Fibroblast of the aortic adventitia (primary cell): ENCODE measurements around the gene DMWD. TPM values are rescaled to one million over a fixed set of nuclear protein-coding genes. Genes with fewer than 3 reads are reported as not detected.

ENCODE experiments used
- DNase-seq: peaks from one replicate; pipeline ENCODE4 v3.0.0-alpha.2; 2010; ENCODE audit warnings: low read depth
- H3K4me3 ChIP-seq: 2 replicates; pipeline ENCODE4 v1.5.1; 2011; ENCODE audit warnings: low read depth, mild to moderate bottlenecking, control low read depth, low read length, moderate library complexity
- CTCF ChIP-seq: IDR thresholded peaks from 2 replicates; pipeline ENCODE4 v1.5.1; 2011; ENCODE audit warnings: mild to moderate bottlenecking, low read length, control low read depth, inconsistent platforms; ENCODE audit not compliant: insufficient read depth
- total RNA-seq: library from RNA; depleted of rRNA; stranded (reverse); fragments of >200 nt; gene quantifications from 2 replicates; pipeline ENCODE4 v1.2.3, GENCODE V29; 2012; ENCODE audit warnings: low replicate concordance

DMWD gene
- total RNA-seq, 1 donor, result 41.4 TPM

DNA sequence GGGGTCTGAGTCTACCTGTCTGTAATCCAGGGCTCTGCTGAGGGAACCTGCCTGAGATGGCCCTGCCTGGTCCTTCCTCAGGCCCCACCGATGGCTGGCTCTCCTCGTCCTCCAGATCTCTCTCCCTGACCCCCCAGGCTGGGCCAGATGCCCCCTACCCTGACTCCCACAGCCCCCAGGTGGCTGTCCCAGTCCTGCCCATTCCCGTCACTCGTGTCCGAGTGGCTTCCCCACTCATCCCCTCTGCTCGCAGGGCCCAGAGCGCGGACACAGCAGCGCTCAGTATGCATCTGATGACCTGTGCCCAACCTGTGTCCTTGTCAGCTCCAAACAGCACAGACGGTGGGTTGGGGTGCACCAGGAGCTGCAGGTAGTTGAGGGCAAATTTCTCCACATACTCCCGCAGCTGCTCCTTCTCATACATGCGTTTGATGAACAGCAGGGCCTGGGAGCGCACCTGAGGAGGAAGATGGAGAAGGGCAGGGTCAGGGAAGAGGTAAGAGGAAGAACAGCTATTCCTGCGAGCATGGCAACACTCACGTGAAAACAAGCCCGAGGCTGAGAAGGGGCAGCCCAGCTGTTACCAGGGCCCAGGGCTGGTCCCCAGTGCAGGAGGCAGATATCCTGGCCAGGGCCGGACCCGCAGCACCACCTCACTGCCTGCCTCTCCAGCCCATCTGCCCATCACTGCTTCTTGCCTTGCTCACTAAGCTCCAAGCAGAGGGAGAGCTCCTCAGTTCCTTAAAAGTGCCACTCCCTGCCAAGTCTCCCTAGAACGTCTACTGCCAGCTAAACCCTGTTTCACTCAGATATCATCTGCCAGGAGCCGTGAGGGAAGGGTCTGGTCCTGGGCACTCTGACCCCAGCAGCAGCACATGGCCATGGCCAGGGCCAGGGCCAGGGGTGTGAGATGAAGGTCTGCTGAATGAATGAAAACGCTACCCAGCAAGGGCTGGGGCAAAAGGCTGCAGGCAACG lies 33.6 kb upstream of the DMWD start:
- no peak for TF ChIP-seq CTCF
- DNase-seq, result no peak
- H3K4me3 ChIP-seq, result no peak overlapping the region

DNA sequence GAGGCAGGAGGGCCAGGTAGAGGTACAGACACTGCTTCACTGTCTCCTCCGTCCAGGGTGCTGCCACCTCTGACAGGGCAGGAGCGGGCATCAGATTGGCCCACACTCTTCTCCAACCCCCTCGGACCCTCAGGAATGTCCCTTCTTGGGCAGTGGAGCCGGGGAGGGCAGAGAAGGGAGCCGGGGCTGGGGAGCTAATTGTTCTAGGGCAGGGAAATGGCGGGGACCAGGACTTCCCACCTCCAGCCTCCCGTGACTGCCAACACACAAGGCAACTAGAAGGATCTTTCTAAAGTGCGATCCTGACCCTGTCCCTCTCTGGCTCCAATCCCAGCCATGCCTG lies 32.6 kb upstream of the DMWD start:
- H3K4me3 ChIP-seq, result no peak overlapping the region
- no peak for TF ChIP-seq CTCF
- DNase-seq, result no peak

DNA sequence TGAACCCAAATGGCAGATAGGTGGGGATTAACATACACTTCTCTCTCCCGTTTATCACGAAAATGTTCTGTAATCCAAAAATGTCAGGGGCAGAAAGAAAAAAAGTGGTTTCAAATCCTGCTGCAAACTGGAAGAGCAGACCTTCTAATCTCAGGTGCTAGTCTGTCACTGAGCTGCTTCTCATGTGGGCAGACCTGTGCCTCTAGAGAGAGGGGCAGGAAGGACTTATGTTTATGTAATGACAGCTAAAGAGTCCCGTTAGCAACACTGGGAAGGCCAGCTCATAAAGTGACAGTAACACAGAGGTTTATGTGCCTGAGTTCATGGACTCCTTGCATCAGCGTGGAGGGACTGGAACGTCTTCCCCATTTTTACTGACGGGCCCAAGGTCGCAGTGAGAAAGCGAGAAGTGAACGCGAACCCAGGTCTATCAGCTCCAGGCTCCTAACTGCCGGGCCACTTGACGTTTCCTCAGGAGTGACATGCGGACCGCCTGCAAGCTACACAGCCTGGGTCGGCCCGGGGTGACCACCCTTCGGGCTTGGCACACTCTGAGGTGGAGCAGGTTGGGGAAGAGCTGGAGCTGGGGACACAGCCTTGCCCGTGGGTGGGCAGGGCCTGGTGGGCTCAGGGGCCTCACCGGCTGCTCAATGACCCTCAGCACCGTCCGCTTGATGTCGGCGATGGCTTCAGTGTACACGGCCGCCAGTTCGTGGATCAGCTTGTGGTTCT lies 32.1 kb upstream of the DMWD start:
- DNase-seq, result no peak
- no peak overlapping the region for H3K4me3 ChIP-seq
- TF ChIP-seq CTCF, result no peak

GRCh38 chr19:45824041-45824471 lies 31.4 kb upstream of the DMWD start:
- TF ChIP-seq CTCF, result no peak
- H3K4me3 ChIP-seq, result no peak overlapping the region
- DNase-seq, result no peak

GRCh38 chr19:45823182-45823581 lies 30.5 kb upstream of the DMWD start:
- no peak for TF ChIP-seq CTCF
- no peak overlapping the region for H3K4me3 ChIP-seq
- DNase-seq, result no peak

- H3K4me3 ChIP-seq, result no peak overlapping the region
- no peak for DNase-seq
- TF ChIP-seq CTCF, result no peak
These were observed 30.1 kb upstream of the DMWD start for GRCh38 chr19:45822716-45823115.
